HepG2 (cell line): Measurements from ENCODE around the gene EFCAB8. TPM values are rescaled to one million over a fixed set of nuclear protein-coding genes. Genes with fewer than 3 reads are reported as not detected.

ENCODE experiments used
- ATAC-seq: fragments of 200-7000 bp; cut with Tn5 transposase; 3 replicates; pipeline ENCODE4 v1.9.1; 2020; ENCODE audit warnings: mild to moderate bottlenecking, moderate library complexity
- BruUV-seq: library from RNA; stranded (reverse); fragments of 400-500 nt; replicated peaks from 2 replicates; lab custom pipeline; 2021; lab: Mats Ljungman, UMichigan
- CTCF ChIA-PET: fragments of 300-600 bp; formaldehyde crosslinking; extraction: SDS; loops from one replicate; lab custom pipeline; 2021; ENCODE audit warnings: low total read pairs, inconsistent platforms, low intra/inter-chr PET ratio; lab: Yijun Ruan, JAX
- POLR2A ChIA-PET: fragments of 350-600 bp; sonication (Branson Sonifier 250); formaldehyde crosslinking; loops from one replicate; lab custom pipeline; 2020; ENCODE audit warnings: antibody characterized with exemption, inconsistent platforms; lab: Yijun Ruan, JAX
- DNase-seq: peaks from one replicate; pipeline ENCODE4 v3.0.0-alpha.2; 2015; ENCODE audit warnings: low spot score
- FAIRE-seq: peaks from 3 replicates; lab custom pipeline; 2011; peaks lifted over from hg19 to GRCh38; lab: Jason Lieb, UNC
- H2AFZ ChIP-seq: one replicate; pipeline ENCODE4 v1.6.1; 2011; ENCODE audit warnings: low read length, inconsistent platforms
- H3K27ac ChIP-seq: fragments of 300-600 bp; 3 replicates; pipeline ENCODE4 v1.8.0; 2011; ENCODE audit warnings: mixed run types, mild to moderate bottlenecking, mixed read lengths, low read length, inconsistent platforms; ENCODE audit not compliant: insufficient read depth; ENCODE audit errors: extremely low read length
- H3K27me3 ChIP-seq, 2 experiments: fragments of 200-600 bp in 1 of 2; 2 replicates in 1 of 2; 3 replicates in 1 of 2; pipeline versions ENCODE4 v1.6.0 to v1.8.0; 2011; ENCODE audit warnings: low read length in 2 of 2, mild to moderate bottlenecking in 2 of 2, moderate library complexity in 2 of 2, inconsistent platforms in 1 of 2; ENCODE audit not compliant: insufficient read depth in 2 of 2, control insufficient read depth in 1 of 2
- H3K36me3 ChIP-seq, 2 experiments: fragments of 200-600 bp in 1 of 2; replicated peaks in 1 of 2; 2 replicates in 1 of 2; 3 replicates in 1 of 2; pipeline versions ENCODE4 v1.5.1 to v1.8.0; 2011; ENCODE audit warnings: low read length in 2 of 2, inconsistent platforms in 1 of 2; ENCODE audit not compliant: insufficient read depth in 2 of 2, control insufficient read depth in 1 of 2
- H3K4me1 ChIP-seq: 2 replicates; pipeline ENCODE4 v1.5.1; 2012; ENCODE audit warnings: low read length, inconsistent platforms; ENCODE audit not compliant: insufficient read depth
- H3K4me2 ChIP-seq: 2 replicates; pipeline ENCODE4 v1.6.0; 2011; ENCODE audit warnings: low read depth, low read length, inconsistent platforms
- H3K4me3 ChIP-seq, 3 experiments: fragments of 200-600 bp in 1 of 3; sonication (generic), shearing (Covaris generic) in 1 of 3; replicated peaks in 1 of 3; 2 replicates each; pipeline ENCODE4 v1.5.1; 2011 to 2016; ENCODE audit warnings: low read length in 3 of 3, inconsistent platforms in 2 of 3, low read depth in 2 of 3, mild to moderate bottlenecking in 2 of 3, control low read depth in 1 of 3, mixed read lengths in 1 of 3; ENCODE audit not compliant: insufficient read depth in 1 of 3
- H3K79me2 ChIP-seq: one replicate; pipeline ENCODE4 v1.6.1; 2011; ENCODE audit warnings: low read length, inconsistent platforms; ENCODE audit not compliant: insufficient read depth
- H3K9ac ChIP-seq: 2 replicates; pipeline ENCODE4 v1.6.0; 2011; ENCODE audit warnings: mild to moderate bottlenecking, low read depth, low read length, inconsistent platforms; ENCODE audit not compliant: insufficient read depth
- H3K9me3 ChIP-seq: 2 replicates; pipeline ENCODE4 v1.5.1; 2012; ENCODE audit warnings: mild to moderate bottlenecking, low read length
- H4K20me1 ChIP-seq: 2 replicates; pipeline ENCODE4 v1.6.0; 2011; ENCODE audit warnings: inconsistent platforms, mild to moderate bottlenecking, low read length, moderate library complexity; ENCODE audit not compliant: insufficient read depth
- BHLHE40 ChIP-seq: IDR thresholded peaks from 2 replicates; pipeline ENCODE4 v1.6.1; 2011; ENCODE audit warnings: low read length, improper control_type of control experiment
- CEBPB ChIP-seq: IDR thresholded peaks from 2 replicates; pipeline ENCODE4 v1.6.1; 2011; ENCODE audit warnings: low read depth, low read length, improper control_type of control experiment, borderline replicate concordance
- CEBPG ChIP-seq: IDR thresholded peaks from 2 replicates; pipeline ENCODE4 v1.6.1; 2016
- CHD2 ChIP-seq: IDR thresholded peaks from 2 replicates; pipeline ENCODE4 v1.6.1; 2011; ENCODE audit warnings: low read depth, low read length, improper control_type of control experiment
- DR1 ChIP-seq: sonication (generic); formaldehyde crosslinking; IDR thresholded peaks from 2 replicates; pipeline ENCODE4 v1.8.0; 2021; ENCODE audit warnings: mild to moderate bottlenecking, missing genetic modification reagents, inconsistent platforms
- GFI1 ChIP-seq: sonication (generic); formaldehyde crosslinking; IDR thresholded peaks from 2 replicates; pipeline ENCODE4 v1.5.0; 2020; ENCODE audit warnings: missing genetic modification reagents, mild to moderate bottlenecking, borderline replicate concordance
- NCOA2 ChIP-seq: sonication (generic); formaldehyde crosslinking; IDR thresholded peaks from 2 replicates; pipeline ENCODE4 v1.8.0; 2022; ENCODE audit warnings: inconsistent platforms
- NFYB ChIP-seq: sonication (generic); formaldehyde crosslinking; IDR thresholded peaks from 2 replicates; pipeline ENCODE4 v1.4.0; 2020; ENCODE audit warnings: missing genetic modification reagents
- NONO ChIP-seq, 2 experiments: fragments of 450-650 bp in 1 of 2; sonication (generic) in 1 of 2; formaldehyde crosslinking in 1 of 2; IDR thresholded peaks in 1 of 2; conservative IDR thresholded peaks in 1 of 2; 2 replicates each; pipeline versions ENCODE4 v1.6.1 to v1.8.0; 2017 to 2022; ENCODE audit warnings: mild to moderate bottlenecking in 1 of 2, missing genetic modification reagents in 1 of 2, moderate library complexity in 1 of 2
- SP5 ChIP-seq: IDR thresholded peaks from 2 replicates; pipeline ENCODE4 v1.6.1; 2016; ENCODE audit warnings: low read depth, borderline replicate concordance
- ZMYM3 ChIP-seq: sonication (generic); formaldehyde crosslinking; IDR thresholded peaks from 2 replicates; pipeline ENCODE4 v1.5.1; 2020; ENCODE audit warnings: mild to moderate bottlenecking, missing genetic modification reagents
- ZNF556 ChIP-seq: sonication (generic); formaldehyde crosslinking; IDR thresholded peaks from 2 replicates; pipeline ENCODE4 v1.4.0; 2020; ENCODE audit warnings: mild to moderate bottlenecking, missing genetic modification reagents, borderline replicate concordance
- ZNF629 ChIP-seq: sonication (generic); formaldehyde crosslinking; conservative IDR thresholded peaks from 2 replicates; pipeline ENCODE4 v1.5.0; 2020; ENCODE audit warnings: missing genetic modification reagents
- WGBS: methylation state at CpG from one replicate; pipeline ENCODE4 v1.1.6; 2017; ENCODE audit warnings: low lambda C conversion rate; 5-methylcytosine and 5-hydroxymethylcytosine counted together
- in situ Hi-C: cut with HindIII; loops from 2 replicates; pipeline ENCODE4 v1.10.0; 2017; ENCODE audit warnings: low pct_unique_long_range_greater_than_20kb; ENCODE audit not compliant: extremely low pct_ligation_motif_present
- intact Hi-C: fragments of 100-400 bp; cut with micrococcal nuclease; formaldehyde crosslinking; loops from one replicate; pipeline ENCODE4 v1.10.0; 2022; ENCODE audit not compliant: unreplicated experiment
- polyA plus RNA-seq, 8 experiments: library from polyadenylated mRNA; depleted of rRNA in 3 of 8; stranded (reverse) in 7 of 8; unstranded in 1 of 8; fragments of >200 nt; fragmentation: Illumina TruSeq in 4 of 8; extraction: Trizol in 4 of 8; gene quantifications; 2 replicates each; pipeline versions ENCODE4 v1.2.1 to v1.2.3, GENCODE V29; 2011 to 2016; ENCODE audit warnings: low read depth in 4 of 8, missing spikeins in 1 of 8, mixed read lengths in 1 of 8; ENCODE audit not compliant: insufficient read depth in 1 of 8
- total RNA-seq, 5 experiments: library from RNA; depleted of rRNA; stranded (reverse); fragments of >200 nt; fragmentation: Illumina TruSeq; extraction: Trizol; gene quantifications; 2 replicates each; pipeline ENCODE4 v1.2.3, GENCODE V29; 2016; ENCODE audit warnings: low read depth in 1 of 5

EFCAB8 gene
- total and polyA plus RNA-seq, 2 of the 13 experiments (the other 11 are each of a cell fraction or from before 2014, with no cell fraction given) = 0.15 to 0.22 TPM

GRCh38 chr20:32906871-32907495, 48.3 kb downstream of the EFCAB8 start:
- Histone ChIP-seq H3K4me1 (no peaks in the 10 kb centered on the region), H3K9me3 (no peaks in the 10 kb centered on the region), H3K9ac (no peak overlapping the region), H2AFZ (no peak overlapping the region), H3K27me3 (peaks cover 16 to 62% of the 10 kb centered on the region in 2 experiments), H3K4me2 (no peak overlapping the region), H3K79me2 (no peaks in the 10 kb centered on the region), H4K20me1 (no peaks in the 10 kb centered on the region), H3K36me3 (no peaks in the 10 kb centered on the region), H3K4me3 (no peak overlapping the region), H3K27ac (no peak overlapping the region)
- POLR2A ChIA-PET = no interaction called here
- no TSS peak for BruUV-seq
- CTCF ChIA-PET = interaction anchor here (1.2 kb wide), 1 partner anchor 189 kb away, joined by 4 read pairs; no protein-coding TSS in a partner anchor
- no peak for DNase-seq
- 12% methylated on average over 8 of the region's 13 CpGs for WGBS
- intact Hi-C loops (no loop called here), in situ Hi-C loops (loop anchor here (10.0 kb wide), 1 partner anchor 308 kb away; the partner anchor contains the start of gene BPIFA3)
- no peak for ATAC-seq
- FAIRE-seq = no peak
- TF ChIP-seq NONO (IDR thresholded peaks at IDR 0.05) (no peak), NONO (CRISPR knock-in tag; conservative IDR thresholded peaks at IDR 0.05) (no peak), ZNF629 (peak; percentile 92), DR1 (CRISPR knock-in tag) (no peak), BHLHE40 (0 out of 2 replicates have a peak, but pooled peaks have one; percentile 3), ZNF556 (no peak), ZMYM3 (CRISPR knock-in tag) (peak; percentile 57; the same call in 1 of the 2 replicates), CEBPB (peak; percentile 74; the same call in 1 of the 2 replicates), GFI1 (CRISPR knock-in tag) (no peak), CHD2 (no peak), SP5 (CRISPR knock-in tag) (no peak), CEBPG (CRISPR knock-in tag) (0 out of 2 replicates have a peak, but pooled peaks have one; percentile 22), NCOA2 (no peak), NFYB (CRISPR knock-in tag) (no peak)
